Mucosa of descending colon (tissue), 3 donors: ENCODE measurements around the gene MBNL2. TPM values are rescaled to one million over a fixed set of nuclear protein-coding genes. Genes with fewer than 3 reads are reported as not detected.

Experiments
- ATAC-seq: fragments of 200-7000 bp; cut with Tn5 transposase; one replicate; pipeline ENCODE4 v1.9.1; 2020; ENCODE audit warnings: mild to moderate bottlenecking, moderate library complexity
- DNase-seq, 3 donors: peaks; one replicate each; pipeline ENCODE4 v3.0.0-alpha.2; 2020
- H3K36me3 ChIP-seq: fragments of 200-600 bp; one replicate; pipeline ENCODE4 v1.8.0; 2021; ENCODE audit warnings: low read depth, mild to moderate bottlenecking
- H3K4me1 ChIP-seq: fragments of 200-600 bp; one replicate; pipeline ENCODE4 v1.8.0; 2021; ENCODE audit warnings: low read depth, mild to moderate bottlenecking
- H3K4me3 ChIP-seq: fragments of 200-600 bp; one replicate; pipeline ENCODE4 v1.8.0; 2021; ENCODE audit warnings: mild to moderate bottlenecking
- H3K9me3 ChIP-seq: fragments of 200-600 bp; one replicate; pipeline ENCODE4 v1.8.0; 2021; ENCODE audit warnings: mild to moderate bottlenecking
- intact Hi-C, 2 donors: fragments of 100-400 bp; cut with DNase I in 1 of 2; cut with micrococcal nuclease in 1 of 2; formaldehyde crosslinking; loops; one replicate each; pipeline versions ENCODE4 v1.11.0 to v1.11.1; 2022; cut with DNase I, micrococcal nuclease
- long read RNA-seq, 2 donors: library from polyadenylated mRNA; unstranded; transcript quantifications; one replicate each; pipeline ENCODE4 v2.0.0, GENCODE V29; 2019 to 2021
- total RNA-seq, 3 donors: library from RNA; stranded (reverse); fragmentation: NEBNext Ultra II Directional in 2 of 3; extraction: Animal tissue kit (Norgen Biotek cat#: 25700) in 2 of 3; gene quantifications; one replicate each; pipeline versions ENCODE4 v1.2.1 to v1.2.4, GENCODE V29; 2021 to 2023
- TF ChIP-seq, protein P1 (sequence below): fragments of 200-600 bp; IDR thresholded peaks from one replicate; pipeline ENCODE4 v1.8.0; 2022; ENCODE audit warnings: antibody characterized with exemption, mild to moderate bottlenecking
- donor health status: DM: no; HTN: no; CAD: no; lungs with moderate emphysema.
- donor health status: DM: no; HTN: no; CAD: no.
- donor health status: DM: no; HTN: yes; CAD: no.

Gene MBNL2, protein sequence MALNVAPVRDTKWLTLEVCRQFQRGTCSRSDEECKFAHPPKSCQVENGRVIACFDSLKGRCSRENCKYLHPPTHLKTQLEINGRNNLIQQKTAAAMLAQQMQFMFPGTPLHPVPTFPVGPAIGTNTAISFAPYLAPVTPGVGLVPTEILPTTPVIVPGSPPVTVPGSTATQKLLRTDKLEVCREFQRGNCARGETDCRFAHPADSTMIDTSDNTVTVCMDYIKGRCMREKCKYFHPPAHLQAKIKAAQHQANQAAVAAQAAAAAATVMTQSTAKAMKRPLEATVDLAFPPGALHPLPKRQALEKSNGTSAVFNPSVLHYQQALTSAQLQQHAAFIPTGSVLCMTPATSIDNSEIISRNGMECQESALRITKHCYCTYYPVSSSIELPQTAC
- total RNA-seq = 10 to 100 TPM; 41.0 to 75.1 (median 47.2) TPM
- long read RNA-seq, donor 1, full-length matches to known transcripts = 22 of 56 reads
- long read RNA-seq, donor 1, partial matches to known transcripts = 20 of 56 reads
- long read RNA-seq, donor 1, other reads (novel, unspliced or antisense) = 14 of 56 reads
- long read RNA-seq, donor 2, partial matches to known transcripts = 1 of 11 reads
- long read RNA-seq, donor 2, other reads (novel, unspliced or antisense) = 10 of 11 reads

DNA sequence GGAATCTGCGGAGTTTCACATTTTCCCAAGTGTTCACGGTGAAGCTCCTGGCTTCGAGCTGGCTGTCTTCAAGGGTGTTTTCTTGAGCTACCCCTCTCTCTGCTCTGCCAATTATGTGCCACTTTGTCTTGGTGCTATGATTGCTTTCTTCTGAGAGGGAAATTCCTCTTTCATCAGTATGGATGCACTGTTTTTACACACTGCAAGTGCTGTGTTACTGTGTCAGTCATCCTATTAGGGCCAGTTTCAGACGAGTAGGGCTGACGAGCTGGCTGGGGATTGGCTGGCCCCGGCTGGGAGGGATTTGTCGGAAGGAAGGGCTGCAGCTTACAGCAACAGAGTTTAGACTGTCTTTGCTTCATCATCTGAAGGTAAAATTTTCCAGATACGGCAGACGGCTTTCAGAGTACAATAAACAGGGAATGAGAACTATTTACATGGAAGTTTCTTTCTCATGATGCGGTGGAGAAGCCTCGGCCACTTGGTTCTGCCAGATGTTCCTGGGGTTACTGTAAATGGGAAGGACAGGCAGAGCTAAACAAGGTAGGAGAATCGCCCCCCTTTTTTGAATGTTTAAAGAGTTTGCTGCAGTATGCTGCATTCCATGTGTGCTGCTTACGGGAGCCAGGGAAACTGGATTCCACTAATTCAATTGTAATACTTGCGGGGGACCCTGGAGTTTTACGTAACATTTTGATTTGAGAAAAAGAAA is at the start of gene MBNL2:
Gene MBNL2 (plus strand): TSS at position 345 of the 712 bp plus-strand sequence. CDS start 53,903 bp downstream, outside the sequence.
- intact Hi-C loops = loop anchor here (5.0 to 10.0 kb wide), 5 partner anchors 80 to 123 kb away; no protein-coding TSS in a partner anchor
- ATAC-seq = peak; percentile 93

DNA sequence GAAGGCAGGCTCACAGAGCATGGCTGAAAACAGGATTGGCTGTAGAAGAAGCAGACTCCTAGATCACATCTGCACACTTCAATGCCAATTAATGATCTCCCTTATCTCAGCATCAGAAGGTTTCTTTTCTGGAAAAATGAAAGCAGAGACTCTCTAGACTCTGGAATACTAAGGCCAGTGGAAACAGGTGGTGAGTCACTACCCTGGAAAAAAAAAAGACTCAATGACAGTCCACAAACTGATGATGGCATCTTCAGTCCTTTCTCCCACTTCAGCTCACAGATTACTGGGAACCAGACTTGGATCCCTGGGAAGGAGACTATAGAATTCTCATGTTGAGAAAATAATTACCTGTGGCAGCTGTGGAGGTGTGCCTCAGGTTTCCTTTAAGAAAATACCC is 47.5 kb upstream of the MBNL2 start:
- no peaks in the 10 kb centered on the region for H3K36me3 ChIP-seq
- TF ChIP-seq, protein P1, sequence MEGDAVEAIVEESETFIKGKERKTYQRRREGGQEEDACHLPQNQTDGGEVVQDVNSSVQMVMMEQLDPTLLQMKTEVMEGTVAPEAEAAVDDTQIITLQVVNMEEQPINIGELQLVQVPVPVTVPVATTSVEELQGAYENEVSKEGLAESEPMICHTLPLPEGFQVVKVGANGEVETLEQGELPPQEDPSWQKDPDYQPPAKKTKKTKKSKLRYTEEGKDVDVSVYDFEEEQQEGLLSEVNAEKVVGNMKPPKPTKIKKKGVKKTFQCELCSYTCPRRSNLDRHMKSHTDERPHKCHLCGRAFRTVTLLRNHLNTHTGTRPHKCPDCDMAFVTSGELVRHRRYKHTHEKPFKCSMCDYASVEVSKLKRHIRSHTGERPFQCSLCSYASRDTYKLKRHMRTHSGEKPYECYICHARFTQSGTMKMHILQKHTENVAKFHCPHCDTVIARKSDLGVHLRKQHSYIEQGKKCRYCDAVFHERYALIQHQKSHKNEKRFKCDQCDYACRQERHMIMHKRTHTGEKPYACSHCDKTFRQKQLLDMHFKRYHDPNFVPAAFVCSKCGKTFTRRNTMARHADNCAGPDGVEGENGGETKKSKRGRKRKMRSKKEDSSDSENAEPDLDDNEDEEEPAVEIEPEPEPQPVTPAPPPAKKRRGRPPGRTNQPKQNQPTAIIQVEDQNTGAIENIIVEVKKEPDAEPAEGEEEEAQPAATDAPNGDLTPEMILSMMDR = no peak
- H3K4me1 ChIP-seq = no peaks in the 10 kb centered on the region
- no peak overlapping the region for H3K4me3 ChIP-seq
- no peaks in the 10 kb centered on the region for H3K9me3 ChIP-seq
- ATAC-seq = no peak
- intact Hi-C loops = no loop called here
- no peak for DNase-seq

More for the DNA sequence above, at the start of gene MBNL2:
- Histone ChIP-seq H3K4me3 (peak within 1 kb of the TSS; percentile 20), H3K36me3 (no peaks in the 10 kb centered on the region), H3K9me3 (no peaks in the 10 kb centered on the region), H3K4me1 (peaks cover 30% of the 10 kb centered on the region)
- DNase-seq = peak; percentile 89 to 95 (median 90)
- TF ChIP-seq, protein P1 = no peak

DNA sequence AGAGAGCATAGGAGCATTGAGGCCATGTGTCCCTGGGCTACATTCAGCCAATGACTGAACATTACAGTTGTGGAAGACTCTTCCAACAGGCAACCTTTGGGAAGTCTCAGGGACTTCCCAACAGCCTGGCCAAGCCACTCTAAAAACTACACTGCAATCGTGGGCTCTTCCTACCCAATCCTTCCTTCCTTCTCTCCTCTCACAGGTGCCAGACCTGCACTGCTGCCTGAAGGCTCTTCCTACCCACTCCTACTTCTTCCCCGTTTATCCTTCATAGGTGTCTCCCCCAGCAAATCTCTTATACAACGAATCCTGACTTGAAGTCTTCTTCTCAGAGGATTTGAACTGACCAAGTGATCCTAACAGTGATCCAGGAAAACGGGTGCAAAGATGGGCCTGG is 47.1 kb upstream of the MBNL2 start:
- TF ChIP-seq, protein P1 = no peak
- Histone ChIP-seq H3K4me3 (no peak overlapping the region), H3K9me3 (no peaks in the 10 kb centered on the region), H3K4me1 (no peaks in the 10 kb centered on the region), H3K36me3 (no peaks in the 10 kb centered on the region)
- ATAC-seq (no peak), DNase-seq (no peak)
- intact Hi-C loops = no loop called here

DNA sequence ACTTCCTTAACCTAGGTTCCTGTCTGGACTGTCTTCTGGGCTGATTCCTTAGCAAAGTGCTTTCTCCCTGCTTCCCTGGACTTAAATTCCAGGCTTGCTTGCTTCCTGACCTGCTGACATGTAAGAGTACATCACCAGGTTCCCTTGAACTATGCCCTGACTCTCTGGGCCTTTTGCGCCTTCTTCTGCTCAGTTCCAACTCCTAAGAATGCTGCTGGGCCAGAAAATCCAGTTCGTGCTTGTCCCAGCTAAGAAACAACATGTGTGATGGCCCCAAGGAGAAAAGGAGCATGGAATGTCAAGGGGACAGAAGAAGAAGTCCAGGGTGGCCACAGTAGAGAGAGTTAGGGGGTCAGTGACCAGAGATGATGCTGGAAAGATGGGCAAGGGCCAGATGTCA is 42.6 kb upstream of the MBNL2 start:
- no peaks in the 10 kb centered on the region for H3K4me1 ChIP-seq
- intact Hi-C loops = no loop called here
- H3K4me3 ChIP-seq = no peak overlapping the region
- TF ChIP-seq, protein P1 = no peak
- ATAC-seq = no peak
- no peaks in the 10 kb centered on the region for H3K9me3 ChIP-seq
- DNase-seq = no peak
- no peaks in the 10 kb centered on the region for H3K36me3 ChIP-seq

DNA sequence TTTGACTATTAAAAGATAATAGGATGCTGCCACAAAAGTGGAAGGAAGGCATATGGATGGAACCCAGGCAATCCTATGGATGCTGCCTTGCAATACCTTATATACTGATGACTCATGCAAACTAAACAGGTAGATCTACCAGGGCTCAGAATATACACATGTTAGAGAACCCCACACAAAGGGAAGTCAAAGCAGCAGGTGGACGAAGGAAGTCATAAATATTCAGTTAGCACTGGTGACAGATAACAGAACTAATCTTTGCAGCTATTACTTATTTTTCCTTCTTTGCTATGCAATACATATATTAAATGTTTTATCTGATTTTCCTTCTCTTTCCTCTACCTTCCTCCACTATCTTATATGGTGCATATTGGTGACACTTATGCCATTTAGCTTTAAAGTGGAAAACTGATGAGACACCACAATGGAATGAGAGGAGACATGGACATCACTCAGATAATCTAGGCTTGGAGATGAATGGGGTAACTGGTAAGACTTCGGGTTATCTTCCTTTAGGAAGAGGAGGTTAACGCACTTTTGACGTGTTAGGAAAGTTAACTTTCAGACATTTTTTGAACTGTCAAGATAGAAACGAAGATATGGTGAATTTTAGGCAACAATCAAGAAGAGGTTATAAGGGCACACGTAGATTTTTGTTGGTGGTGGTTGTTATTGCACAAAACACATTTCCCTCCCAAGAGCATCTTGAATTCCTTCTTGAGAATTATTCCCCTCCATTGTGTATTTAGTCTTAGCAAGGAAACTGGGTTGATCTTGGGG is 39.8 kb upstream of the MBNL2 start:
- H3K4me3 ChIP-seq = no peak overlapping the region
- H3K4me1 ChIP-seq = no peaks in the 10 kb centered on the region
- H3K9me3 ChIP-seq = no peaks in the 10 kb centered on the region
- ATAC-seq = no peak
- TF ChIP-seq, protein P1 = no peak
- DNase-seq = no peak
- H3K36me3 ChIP-seq = no peaks in the 10 kb centered on the region
- intact Hi-C loops = no loop called here
